22Rv1 (cell line): Measurements from ENCODE around the gene STRN4.

ENCODE experiments used
- ZFX ChIP-seq: fragments of 450-650 bp; IDR thresholded peaks from 2 replicates; pipeline ENCODE4 v1.6.1; 2017; ENCODE audit warnings: antibody characterized with exemption, borderline replicate concordance
- TF ChIP-seq, protein P1 (sequence below): fragments of 450-650 bp; IDR thresholded peaks from 2 replicates; pipeline ENCODE4 v1.5.1; 2017; ENCODE audit warnings: mild to moderate bottlenecking

DNA sequence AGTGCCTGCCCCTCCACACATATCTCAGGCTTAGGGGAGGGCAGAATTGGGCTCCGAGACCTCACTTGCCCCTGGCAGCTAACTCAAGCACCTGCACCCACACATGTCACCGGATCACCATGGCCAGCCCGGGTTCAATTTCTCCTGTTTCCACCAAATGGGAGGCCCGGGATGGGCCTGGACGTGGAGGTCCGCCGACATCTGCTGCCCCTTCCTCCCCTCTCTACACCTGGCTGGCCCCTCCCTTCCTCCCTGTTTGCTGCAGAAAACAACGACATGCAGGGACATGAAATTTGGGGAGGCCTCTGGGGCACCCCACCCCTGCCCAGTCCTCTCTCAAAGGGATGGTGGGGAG is 30.7 kb downstream of the STRN4 start:
- TF ChIP-seq, protein P1, sequence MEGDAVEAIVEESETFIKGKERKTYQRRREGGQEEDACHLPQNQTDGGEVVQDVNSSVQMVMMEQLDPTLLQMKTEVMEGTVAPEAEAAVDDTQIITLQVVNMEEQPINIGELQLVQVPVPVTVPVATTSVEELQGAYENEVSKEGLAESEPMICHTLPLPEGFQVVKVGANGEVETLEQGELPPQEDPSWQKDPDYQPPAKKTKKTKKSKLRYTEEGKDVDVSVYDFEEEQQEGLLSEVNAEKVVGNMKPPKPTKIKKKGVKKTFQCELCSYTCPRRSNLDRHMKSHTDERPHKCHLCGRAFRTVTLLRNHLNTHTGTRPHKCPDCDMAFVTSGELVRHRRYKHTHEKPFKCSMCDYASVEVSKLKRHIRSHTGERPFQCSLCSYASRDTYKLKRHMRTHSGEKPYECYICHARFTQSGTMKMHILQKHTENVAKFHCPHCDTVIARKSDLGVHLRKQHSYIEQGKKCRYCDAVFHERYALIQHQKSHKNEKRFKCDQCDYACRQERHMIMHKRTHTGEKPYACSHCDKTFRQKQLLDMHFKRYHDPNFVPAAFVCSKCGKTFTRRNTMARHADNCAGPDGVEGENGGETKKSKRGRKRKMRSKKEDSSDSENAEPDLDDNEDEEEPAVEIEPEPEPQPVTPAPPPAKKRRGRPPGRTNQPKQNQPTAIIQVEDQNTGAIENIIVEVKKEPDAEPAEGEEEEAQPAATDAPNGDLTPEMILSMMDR = no peak
- no peak for TF ChIP-seq ZFX
